ENCODE results near the gene ATOSA. TPM values are rescaled to one million over a fixed set of nuclear protein-coding genes. Genes with fewer than 3 reads are reported as not detected.

Gene ATOSA
- total RNA-seq, 1 experiment from 2014 or later, result 14.7 TPM

Other genes with a start within 250 kb of the ATOSA start
- 103 and 112 TPM in 2 replicates for gene MYO5A, start 150.5 kb downstream of the ATOSA start, total RNA-seq (2014; rRNA removed; shearing (Covaris generic))
- 122 and 131 TPM in 2 replicates for gene ARPP19, start 110.4 kb downstream of the ATOSA start, total RNA-seq (2014; rRNA removed; shearing (Covaris generic))
- gene ONECUT1, start 110.9 kb upstream of the ATOSA start, total RNA-seq (2014; rRNA removed; shearing (Covaris generic)), result 5.0 and 6.5 TPM in 2 replicates

Measured in SK-MEL-5 (cell line).